DMS153 (cell line): Measurements from ENCODE around the gene DDX10.

Source experiments
- DNase-seq: peaks from one replicate; lab custom pipeline; 2025; lab: John Stamatoyannopoulos, UW

Gene DDX10

DNA sequence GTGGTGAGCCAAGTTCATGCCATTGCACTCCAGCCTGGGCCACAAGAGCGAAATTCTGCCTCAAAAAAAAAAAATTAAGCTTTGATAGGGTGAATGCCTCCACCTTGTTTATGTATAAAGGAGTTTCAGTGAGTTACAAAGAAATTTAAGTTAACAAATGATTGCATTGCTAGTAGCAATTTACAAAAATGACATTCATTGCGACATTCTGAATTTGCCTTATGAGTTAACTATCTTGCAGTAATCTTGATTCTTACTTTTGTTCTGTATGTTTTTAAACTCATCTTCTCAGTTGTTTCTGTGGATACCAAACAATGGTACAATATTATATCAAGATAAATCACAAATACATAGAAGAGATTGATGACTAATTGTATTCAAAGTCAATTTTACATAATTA lies 207.0 kb downstream of the DDX10 start:
- DNase-seq: no peak

DNA sequence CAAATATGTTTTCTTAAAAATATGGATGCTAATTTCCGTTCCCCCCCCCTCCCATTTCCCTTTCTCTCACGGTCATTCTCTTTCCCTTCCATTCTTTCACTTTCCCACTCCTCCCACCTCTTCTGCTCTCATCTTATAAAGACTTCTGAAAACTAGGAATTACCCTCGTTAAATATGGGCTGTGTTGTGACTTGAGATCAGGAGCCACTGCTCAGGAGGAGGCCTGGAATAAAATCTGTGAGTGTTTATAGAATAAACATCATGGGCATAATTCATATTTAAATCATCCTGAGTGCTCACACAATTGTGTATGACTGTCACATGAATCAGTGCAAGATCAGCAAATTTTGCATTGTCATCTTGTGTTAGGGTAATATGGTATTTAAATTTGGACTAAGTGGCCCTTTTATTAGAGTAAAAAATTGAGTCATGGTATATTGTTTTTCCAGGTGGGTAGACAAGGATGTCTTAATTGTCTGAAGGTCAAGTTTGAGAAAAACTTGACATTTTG lies 208.0 kb downstream of the DDX10 start:
- DNase-seq: no peak

DNA sequence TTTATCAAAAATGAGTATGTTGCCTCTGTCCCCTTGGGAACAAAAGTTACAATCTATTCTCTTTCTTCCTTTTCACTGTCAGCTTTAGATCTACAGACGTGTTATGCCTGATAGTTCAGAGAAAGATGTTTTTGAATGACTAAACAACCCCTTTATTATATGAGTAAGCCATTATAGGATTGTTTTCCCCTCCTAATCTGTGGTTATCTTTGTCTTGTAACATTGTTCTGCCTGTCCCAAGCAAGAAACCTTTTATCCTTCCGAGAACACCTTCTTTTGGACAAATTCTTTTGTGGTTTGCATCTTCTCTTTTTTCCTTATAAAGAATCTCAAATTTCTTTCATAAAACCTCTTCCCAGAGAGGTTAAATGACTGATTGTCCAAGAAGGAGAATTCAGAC lies 208.4 kb downstream of the DDX10 start:
- DNase-seq: no peak

DNA sequence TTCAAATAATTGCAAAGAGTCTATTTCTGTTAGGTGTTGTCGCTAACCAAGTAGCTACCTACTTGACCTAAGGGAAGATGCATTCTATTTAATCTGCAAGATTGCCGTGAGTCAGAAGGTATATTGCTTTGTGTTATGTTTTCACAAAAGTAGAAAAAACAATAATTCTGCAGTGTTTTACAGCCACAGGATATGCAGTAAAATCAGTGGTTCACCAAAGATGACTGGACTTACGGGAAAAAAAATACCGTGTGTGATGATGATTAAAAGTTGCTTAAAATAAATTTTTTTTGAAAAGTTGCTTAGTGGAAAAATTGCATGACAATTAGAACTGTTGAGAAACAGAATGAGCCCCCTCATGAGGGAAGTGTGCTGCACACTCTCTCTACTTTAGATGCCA lies 209.1 kb downstream of the DDX10 start:
- no peak for DNase-seq

DNA sequence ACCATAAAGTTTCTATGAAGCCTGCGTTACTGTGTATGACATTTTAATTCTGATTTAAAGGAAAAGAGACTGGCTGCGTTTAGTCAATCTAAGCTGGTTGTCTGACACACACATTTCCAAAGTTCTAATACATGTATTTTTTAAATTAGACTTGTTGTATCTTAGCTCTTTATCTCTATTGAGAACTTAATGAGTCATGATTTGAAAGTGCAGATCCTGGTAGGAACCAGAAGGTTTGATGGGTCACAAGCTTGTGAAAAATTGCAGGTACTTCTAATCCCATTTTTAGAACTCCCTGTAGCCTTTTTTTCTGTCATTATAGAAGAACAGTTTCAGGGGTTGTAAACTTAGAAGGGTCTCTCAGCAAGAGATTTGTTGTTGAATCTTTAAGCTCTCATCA lies 210.3 kb downstream of the DDX10 start:
- DNase-seq: no peak

DNA sequence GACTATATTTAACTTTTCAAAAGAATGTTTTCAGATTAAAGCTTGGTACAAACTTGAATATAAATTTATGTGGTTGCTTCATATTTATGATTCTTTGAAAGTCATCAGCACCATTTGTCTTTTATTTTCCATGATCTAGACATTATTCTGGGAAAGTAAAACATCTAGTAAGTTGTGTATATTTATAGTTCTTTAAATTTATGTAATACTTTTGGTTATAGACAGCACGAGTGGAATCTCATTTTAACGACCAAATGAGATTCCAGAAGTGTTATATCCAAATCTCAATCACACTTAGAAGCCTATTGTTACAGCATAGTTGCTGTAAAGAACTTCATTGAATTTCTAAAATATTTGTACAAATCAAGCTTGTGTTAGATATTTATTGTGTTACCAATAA lies 212.3 kb downstream of the DDX10 start:
- DNase-seq: no peak

DNA sequence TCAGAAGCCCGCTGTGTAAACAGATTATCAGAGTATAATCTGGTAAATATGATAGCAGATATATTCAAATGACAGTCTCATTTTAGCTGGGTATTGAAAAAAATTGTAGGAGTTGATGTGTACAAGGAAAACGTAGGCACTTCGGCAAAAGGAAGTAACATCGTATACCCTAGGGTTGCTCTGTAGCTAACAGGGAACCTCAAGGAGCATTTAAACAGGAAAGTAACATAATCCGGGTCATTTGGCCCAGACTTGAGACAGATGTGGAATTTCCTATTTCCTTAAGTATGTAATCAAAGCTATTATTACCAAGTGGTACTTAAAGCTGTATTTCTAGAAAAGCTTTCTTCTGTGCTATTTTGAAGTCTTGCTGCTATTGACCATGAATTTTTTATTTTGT lies 215.6 kb downstream of the DDX10 start:
- no peak for DNase-seq

DNA sequence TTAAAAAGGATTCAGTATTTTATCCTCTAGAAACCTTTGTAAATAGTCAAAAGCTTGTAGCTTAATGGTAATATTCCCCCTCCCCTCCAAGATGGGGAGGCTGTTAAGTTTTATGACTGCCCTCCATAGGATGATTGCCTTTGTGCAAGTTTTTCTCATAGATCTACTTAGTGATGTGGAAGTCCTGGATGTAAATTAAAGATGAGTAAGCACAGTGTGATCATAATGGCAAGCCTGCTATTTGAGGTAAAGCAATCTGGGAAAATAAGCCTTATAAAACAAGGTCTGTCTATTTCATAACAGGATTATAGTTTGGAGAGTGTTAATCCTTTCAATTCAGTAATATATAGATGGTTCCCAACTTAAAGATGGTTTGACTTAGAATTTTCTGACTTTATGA lies 216.3 kb downstream of the DDX10 start:
- no peak for DNase-seq

DNA sequence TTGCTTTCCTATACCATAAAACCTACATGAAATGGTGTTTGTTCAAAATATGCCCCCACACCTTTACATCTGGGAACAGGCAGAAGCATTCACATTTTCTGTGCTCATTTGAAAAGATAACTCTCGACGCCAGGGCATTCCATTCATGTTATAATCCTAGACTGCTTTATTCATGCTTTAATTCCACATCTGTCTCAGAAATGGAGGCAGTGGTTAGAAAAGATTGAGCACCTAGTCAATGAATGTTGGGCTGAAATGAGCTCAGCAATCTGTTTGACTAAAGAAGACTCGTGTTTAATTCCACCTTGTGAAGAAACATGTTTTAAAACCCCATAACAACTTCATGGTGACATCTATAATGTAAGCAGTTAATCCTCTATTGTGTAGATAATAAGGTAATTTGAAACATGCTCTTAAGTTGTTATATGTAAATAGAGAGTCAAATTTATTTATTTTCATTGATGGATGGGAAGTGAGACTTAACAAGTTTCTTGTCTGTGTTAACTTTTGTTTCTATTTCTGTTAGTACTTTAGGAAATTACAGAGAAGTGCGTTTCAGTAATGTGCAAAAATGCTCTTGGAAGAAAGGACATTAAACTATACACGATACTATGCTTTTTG lies 217.5 kb downstream of the DDX10 start:
- DNase-seq: no peak

DNA sequence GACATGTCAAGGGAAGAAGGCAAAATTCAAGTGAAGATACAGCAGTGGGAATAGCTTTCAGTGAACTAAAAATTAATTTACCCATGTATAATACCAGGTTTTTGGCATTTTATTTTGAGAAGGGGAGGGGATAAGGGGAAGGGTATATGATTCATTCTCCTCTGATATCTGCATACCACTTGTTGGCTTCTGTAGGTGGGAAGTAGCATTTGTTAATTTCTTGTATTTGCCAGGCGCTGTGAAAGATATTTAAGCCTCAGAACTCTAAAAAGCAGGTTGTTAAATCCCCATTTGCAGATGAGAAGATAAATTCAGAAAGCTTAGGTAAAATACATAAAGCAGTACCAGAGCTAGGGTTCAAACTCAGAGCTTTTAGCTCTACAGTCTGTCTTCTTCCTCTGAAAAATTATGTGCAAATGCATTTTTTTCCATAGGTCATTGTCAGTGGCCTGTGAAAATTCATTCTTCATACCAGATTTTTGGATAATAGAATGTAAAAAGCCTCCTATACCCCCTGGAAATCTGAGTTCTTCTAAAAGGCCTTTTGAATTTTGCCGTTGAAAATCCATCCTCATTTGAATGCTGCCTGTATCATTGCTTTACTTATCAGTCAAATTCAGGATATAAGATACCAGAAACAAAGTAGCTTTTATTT lies 221.3 kb downstream of the DDX10 start:
- no peak for DNase-seq

DNA sequence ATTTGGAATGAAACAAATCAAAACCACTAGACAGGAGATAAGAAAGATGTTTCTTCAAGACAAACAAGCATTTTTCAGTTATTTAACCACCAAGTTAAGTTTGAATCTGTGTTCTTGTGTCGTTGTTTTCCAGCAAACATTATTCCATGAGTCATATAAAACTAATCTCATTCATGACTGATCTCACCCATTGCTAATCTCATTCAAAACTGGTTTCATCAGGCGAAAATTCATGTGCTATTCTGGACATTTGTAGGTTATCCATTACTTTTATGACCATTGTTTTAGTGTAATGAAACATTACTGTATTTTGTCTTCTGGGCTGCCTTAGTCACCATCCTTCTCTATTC lies 221.8 kb downstream of the DDX10 start:
- DNase-seq: no peak

DNA sequence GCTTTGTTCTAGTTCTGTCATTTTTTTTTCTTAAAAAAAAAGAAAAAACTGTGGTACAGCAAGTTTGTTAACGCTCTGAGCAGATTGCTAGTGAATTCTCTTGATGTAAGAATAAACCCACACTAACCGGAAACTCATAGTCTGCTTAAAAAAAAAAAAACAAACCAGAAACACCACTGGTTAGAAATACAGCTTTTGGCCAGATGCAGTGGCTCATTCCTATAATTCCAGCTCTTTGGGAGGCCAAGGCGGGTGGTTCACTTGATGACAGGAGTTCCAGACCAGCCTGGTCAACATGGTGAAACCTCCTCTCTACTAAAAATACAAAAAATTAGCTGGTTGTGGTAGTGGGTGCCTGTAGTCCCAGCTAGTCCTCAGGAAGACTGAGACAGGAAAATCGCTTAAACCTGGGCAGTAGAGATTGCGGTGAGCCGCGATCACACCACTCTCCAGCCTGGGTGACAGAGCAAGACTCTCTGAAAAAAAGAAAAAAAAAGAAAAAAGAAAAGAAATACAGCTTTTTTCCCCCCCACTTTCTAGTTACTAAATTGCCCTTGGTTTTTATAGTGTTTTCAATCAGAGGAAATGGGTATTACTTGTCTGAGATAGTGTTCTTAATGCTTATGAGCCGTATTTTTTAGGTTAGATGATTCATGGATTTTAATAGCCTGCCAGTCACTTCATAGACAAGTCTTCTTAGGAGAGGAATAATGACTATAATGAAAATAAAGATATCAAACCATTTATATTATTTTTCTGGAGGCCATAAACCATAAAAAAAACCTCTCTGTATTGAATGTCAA lies 222.8 kb downstream of the DDX10 start:
- no peak for DNase-seq

DNA sequence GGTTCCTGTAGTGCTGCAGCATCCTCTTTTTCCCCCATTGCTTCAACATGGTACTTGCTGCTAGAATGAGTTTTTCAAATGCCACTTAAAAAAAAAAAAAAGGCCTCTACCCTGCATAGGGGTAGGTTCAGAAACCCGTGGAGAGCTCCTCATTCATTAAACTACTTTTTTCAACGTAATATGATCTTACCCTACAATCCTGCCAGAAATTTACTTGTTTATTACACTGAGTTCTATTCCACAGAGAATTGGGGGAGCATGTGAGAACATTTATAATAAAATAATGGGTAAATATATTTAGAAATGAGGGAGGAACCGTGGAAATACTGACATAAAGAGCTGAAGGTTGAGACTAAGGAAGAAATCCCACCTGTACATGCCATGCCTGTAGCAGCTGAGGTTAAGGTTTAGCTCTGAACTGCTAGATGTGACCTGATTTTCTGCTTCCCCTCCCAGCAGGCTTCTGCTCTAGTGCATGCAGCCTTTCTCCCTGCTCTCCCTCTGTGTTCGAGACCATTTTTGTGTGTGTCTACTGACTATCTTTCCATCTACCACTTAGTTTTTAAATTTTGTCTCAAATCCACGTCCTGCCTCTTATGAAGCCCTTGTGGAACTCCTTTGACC lies 225.7 kb downstream of the DDX10 start:
- no peak for DNase-seq

DNA sequence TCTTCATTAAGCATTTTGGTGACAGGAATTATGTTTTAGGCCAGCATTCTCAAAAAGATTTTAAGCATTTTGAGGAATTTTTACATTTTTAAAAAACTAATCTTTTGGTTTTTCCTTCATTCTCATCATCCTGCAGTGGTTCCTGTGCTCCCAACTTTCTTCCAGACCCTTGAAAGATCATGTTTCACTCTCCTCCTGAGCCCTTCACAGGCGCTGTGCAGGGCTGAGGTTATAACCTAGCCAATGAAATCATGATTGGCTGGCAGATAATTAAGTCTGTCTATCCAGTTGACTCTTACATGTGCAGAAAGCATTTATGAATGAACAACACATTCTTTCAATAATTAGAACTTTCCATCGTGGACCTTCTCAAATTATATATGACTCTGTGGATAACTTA lies 226.3 kb downstream of the DDX10 start:
- no peak for DNase-seq

DNA sequence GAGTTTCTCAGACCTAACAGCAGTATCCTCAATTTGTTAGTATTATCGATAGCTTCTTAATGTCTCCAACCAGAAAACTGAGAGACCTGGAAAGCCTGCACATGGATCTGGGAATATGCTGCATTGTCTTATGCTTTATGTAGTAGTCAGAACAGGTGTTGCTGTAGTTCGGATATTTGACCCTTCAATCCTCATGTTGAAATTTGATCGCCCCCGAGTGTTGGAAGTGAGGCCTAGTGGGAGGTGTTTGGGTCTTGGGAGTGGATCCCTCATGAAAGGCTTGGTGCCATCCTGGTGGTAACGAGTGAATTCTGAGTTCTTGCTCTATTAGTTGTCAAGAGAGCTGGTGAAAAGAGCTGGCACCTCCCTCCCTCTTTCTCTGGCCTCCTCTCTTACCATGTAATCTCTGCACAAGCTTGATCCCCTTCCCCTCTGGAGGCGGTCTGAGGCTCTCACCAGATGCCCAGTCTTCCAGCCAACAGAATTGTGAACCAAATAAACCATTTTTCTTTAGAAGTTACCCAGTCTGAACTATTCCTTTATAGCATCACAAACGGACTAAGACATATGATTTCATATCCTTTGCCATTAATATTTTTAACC lies 227.1 kb downstream of the DDX10 start:
- no peak for DNase-seq

DNA sequence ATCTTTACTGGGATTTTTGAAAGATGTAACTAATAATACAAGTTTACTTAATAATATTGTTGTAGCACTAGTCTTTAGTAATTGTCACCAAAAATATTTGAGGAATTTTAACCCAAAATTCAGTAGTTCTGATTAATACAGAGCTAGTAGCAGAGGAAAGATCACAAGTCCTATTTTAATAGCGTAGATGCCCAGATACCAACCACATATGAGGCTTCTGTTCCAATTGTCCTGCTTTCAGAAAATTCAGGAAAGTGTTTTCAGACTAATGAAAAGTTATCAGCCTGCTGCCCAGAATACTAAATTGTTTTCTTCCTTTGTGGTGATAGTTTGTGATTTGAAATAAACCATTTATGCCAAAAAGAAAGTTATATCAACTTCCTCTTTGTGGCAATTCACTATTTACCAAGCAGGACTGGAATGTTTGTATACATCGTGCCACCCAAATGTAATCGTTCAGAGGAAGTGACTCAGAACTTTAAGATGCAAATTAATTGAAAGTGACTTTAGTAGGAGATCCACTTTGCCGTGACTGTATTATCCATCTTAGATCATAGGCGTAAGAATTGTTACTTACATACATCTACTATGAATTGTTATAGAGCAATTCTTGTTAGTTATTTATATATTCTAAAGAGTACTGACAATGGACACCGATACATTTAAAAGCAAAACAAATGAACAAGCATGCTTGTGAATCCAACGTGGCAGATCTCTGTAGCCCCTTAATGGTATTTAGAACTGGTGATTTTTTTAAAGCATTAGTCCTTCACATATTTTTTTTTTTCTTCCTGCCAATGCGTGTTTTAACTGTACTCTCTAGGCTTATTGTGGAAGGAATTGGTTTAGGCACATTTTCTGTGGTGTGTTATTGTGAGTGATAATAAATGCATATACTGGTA lies 231.0 kb downstream of the DDX10 start:
- DNase-seq: no peak

DNA sequence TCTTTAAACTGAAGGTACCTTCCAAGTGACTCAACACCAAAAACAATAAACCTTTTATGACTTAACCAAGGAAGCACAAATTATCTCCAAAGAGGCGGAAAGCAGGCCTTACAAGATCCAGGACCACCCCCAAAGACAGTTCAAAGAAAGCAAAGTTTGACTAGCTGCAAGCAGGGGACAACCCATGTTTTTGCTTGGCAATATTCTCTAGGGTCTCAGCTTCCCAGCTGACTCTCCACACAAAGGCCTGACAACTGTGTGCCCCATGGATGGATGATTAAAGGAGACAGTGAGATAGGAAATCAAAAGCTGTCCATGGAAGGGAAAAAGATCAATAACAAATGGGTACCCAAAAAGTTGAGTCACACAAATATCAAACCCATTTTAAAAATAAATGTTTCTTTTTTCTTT lies 232.2 kb downstream of the DDX10 start:
- DNase-seq: no peak

DNA sequence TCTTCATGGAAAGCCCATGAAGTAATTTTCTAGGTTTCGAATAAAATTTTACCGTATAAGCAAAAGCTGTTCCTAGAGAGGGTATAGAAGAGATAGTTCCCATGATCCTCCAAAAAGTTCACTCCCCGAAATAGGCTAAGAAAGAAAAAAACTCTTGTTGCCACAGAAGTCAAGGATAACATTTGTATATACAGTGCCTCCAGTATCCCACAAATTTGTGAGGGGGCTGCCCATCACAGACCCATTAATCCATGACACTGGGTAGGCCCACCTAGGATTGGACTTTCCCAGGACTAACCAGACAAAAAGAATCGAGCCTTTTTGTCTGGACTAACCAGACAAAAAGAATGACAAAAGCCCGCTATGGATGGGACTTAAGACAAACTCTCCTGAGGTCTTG lies 233.0 kb downstream of the DDX10 start:
- DNase-seq: no peak

DNA sequence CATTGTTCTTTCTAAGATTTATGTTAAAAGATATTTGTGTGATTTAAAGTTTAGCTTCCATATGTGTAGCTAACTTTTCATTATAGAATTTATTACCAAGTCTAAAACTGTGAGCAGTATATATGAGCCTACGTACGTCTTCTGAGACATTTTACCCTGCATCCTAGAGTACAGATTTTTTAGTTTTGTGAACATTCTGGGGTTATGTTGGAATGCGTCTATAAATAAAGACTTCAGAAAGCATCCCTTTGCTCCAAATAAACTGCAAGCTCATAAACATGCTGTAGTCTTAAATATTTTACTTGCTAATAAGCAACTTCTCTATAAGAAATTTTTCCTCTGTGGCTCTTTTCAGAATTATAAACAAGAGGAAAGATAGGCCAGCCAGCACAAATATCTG lies 236.5 kb downstream of the DDX10 start:
- DNase-seq: no peak

DNA sequence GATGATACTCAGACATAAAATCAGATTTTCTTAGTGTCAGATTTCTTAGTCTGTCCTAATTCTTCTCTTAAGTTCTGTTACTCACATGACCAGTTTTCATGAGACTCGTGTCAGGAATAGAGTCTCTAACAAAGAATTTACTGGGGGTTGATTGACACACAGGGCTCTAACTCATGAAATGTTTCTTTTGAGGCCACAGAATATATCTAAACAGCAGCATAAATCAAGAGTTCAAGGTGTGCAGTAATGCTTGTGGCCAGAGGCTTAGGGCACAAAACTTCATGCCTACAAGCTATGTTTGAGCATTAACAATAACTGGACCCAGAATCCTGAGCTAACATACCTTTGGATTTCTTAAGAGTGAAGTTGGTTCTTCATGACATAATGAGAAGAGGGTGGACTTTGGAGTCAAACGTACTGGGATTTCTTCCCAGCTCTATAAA lies 237.2 kb downstream of the DDX10 start:
- no peak for DNase-seq

DNA sequence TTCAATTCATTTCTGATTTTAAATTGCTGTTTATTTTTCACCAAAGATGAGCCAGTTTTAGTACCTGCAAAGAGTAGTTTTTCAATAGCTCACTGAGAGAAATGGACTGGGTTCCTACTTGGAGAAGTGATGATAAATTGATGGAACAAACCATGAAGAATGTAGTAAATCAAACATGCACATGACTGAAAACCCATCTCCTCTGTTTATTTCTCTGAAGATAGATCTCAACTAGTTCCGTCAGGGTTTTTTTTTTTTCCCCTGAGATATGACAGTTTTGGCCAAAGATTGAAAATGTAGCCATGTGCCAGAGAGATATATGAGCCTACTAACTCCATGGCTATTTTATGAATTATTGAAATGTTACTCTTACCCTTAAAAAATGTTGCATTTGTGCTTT lies 239.6 kb downstream of the DDX10 start:
- DNase-seq: no peak
